SJCRH30 (cell line): ENCODE measurements around the gene PLPP1. TPM values are rescaled to one million over a fixed set of nuclear protein-coding genes. Genes with fewer than 3 reads are reported as not detected.

Experiments used
- DNase-seq, 2 experiments: peaks; one replicate each; pipeline ENCODE4 v3.0.0-alpha.2; 2015 to 2020
- H3K27ac ChIP-seq: fragments of 250-450 bp; sonication (Bioruptor Pico); 2 replicates; pipeline ENCODE4 v1.5.1; 2020; ENCODE audit warnings: mild to moderate bottlenecking, moderate library complexity
- H3K27me3 ChIP-seq: fragments of 250-450 bp; sonication (Bioruptor Pico); 2 replicates; pipeline ENCODE4 v1.5.1; 2020; ENCODE audit warnings: mild to moderate bottlenecking, moderate library complexity
- H3K36me3 ChIP-seq: fragments of 250-450 bp; sonication (Bioruptor Pico); 2 replicates; pipeline ENCODE4 v1.5.1; 2020; ENCODE audit warnings: mild to moderate bottlenecking, moderate library complexity
- H3K4me1 ChIP-seq: fragments of 250-450 bp; sonication (Bioruptor Pico); 2 replicates; pipeline ENCODE4 v1.5.1; 2020; ENCODE audit warnings: mild to moderate bottlenecking, moderate library complexity
- H3K4me3 ChIP-seq: fragments of 250-450 bp; sonication (Bioruptor Pico); 2 replicates; pipeline ENCODE4 v1.5.1; 2020; ENCODE audit warnings: mild to moderate bottlenecking, moderate library complexity
- H3K9me3 ChIP-seq: fragments of 250-450 bp; sonication (Bioruptor Pico); replicated peaks from 2 replicates; pipeline ENCODE4 v1.5.1; 2020; ENCODE audit warnings: mild to moderate bottlenecking, moderate library complexity
- total RNA-seq: library from RNA; depleted of rRNA; stranded (reverse); fragments of >200 nt; shearing (Covaris generic); gene quantifications from 2 replicates; pipeline ENCODE4 v1.2.3, GENCODE V29; 2014

Gene PLPP1
- total RNA-seq, 1 experiment from 2014 or later, result 35.1 TPM

DNA sequence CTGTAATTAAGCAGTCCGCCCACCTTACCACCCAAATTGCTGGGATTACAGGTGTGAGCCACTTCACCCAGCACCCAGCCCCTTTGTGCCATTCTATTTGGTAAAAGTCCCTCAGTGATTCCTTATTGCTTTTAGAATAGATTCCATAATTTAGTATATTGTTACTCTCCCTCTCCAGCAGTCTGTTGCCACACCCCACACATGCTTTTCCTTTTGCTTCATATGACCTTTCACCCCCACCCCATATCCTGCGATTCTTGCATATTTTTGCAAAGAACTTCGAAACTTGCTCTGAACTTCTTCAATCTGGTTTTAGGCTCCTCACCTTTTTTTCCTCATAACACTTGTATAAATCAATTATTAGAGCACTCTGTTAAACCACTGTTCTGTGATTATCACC lies 126.8 kb downstream of the PLPP1 start:
- Histone ChIP-seq H3K9me3 (no peaks in the 10 kb centered on the region), H3K27me3 (no peaks in the 10 kb centered on the region), H3K4me3 (no peak overlapping the region), H3K4me1 (no peaks in the 10 kb centered on the region), H3K36me3 (peaks cover 50% of the 10 kb centered on the region), H3K27ac (no peak overlapping the region)
- DNase-seq, result no peak

DNA sequence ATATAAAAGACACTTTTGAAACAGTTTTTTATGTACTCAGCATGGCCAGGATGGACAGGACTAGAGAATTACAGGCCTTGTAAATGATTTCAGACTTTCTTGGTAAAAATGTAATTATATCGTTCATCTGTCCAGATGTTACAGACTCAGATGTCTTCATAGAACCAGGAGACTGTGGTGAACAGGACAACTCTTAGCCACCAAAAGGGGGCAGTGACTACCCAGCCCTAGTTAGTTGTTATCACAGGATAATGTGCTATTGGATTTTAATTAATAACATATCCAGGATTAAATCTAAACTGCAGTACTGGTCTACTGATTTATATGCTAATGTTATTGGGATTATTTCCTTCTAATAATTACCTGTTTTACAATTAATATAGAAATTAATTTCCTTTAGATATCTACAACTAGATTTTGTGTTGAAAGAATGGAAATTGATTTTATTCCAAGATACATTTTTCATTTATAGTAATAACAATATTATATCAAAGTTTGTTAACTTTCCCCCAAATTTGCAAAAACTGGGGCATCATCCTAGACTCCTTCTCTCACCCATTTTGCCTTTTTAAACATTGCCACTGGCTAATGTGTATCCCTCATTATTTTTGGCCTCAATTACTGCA lies 127.6 kb downstream of the PLPP1 start:
- no peak overlapping the region for H3K27ac ChIP-seq
- no peak overlapping the region for H3K4me3 ChIP-seq
- H3K36me3 ChIP-seq, result peaks cover 53% of the 10 kb centered on the region
- H3K9me3 ChIP-seq, result no peaks in the 10 kb centered on the region
- H3K27me3 ChIP-seq, result no peaks in the 10 kb centered on the region
- DNase-seq, result peak; percentile 16 to 65
- H3K4me1 ChIP-seq, result no peaks in the 10 kb centered on the region

DNA sequence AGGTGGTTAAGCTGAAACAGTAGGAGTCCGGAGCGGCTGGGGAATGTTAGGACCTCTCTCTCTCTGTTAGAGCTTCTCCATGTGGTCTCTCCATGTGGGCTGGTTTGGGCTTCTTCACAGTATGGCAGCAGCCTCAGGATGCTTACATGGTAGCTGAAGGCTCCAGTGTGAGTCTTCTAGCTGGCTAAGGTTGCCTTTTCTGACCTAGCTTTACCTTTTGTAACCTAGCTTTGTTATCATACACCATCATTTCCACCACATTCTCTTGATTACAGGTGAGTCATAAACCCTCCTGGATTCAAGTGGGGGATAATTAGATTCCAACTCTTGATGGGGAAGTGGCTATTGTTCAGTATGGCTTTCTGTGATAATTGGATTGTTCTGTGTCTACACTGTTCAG lies 128.5 kb downstream of the PLPP1 start:
- no peak overlapping the region for H3K4me3 ChIP-seq
- H3K36me3 ChIP-seq, result peaks cover 53% of the 10 kb centered on the region
- DNase-seq, result no peak

DNA sequence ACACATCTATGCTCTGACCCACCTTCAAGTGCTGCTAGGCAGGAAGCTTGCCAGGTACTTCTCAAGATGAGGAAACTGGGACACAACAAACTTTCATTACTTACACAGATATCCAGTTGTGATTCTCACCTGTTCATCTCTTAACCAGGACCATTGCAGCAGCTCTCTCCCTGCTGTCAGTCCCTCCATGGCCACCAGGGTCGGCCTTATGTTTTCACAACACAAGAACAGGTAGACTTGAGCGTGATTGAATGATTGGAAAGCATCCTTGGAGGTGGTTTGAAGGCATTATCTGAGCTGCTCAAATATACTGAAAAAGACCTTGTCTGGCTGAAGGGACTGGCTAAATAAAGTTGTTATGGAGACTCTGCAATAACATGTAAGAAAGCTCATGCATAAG lies 132.6 kb downstream of the PLPP1 start:
- Histone ChIP-seq H3K27ac (no peak overlapping the region), H3K4me3 (no peak overlapping the region), H3K4me1 (no peaks in the 10 kb centered on the region), H3K36me3 (peaks cover 65% of the 10 kb centered on the region), H3K9me3 (no peaks in the 10 kb centered on the region), H3K27me3 (no peaks in the 10 kb centered on the region)
- no peak for DNase-seq

More for the DNA sequence above, 128.5 kb downstream of the PLPP1 start:
- no peaks in the 10 kb centered on the region for H3K4me1 ChIP-seq
- no peaks in the 10 kb centered on the region for H3K9me3 ChIP-seq
- no peaks in the 10 kb centered on the region for H3K27me3 ChIP-seq
- no peak overlapping the region for H3K27ac ChIP-seq

DNA sequence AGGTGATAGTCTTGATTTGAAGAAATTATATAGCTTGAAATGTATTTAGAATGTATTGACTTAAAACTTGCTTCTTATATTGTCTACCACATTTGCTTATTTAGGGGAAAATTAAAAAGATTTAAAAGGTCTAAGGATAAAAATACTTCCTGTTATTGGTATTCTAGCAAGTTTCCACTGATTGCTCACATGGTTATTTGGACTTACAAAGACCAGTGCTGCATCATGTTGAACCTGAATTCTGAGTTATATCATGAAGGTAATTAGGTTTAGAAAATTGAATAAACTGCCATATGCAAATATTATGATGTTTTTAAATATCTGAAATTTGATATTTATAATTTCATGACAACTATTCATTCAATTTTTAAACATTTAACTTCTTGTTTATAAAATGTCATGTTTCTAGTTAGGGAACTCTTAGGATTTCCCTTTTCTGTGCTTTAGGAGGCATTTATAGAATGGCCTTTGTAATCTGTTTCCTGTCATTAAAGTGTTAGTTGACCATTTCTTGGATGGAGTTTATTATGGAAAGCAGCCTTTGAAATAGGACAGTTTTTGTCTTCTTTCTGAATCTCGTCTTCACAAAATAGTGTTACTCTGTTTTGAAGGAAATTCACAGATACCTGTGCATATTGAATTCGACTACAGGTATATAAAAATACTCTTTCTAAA lies 141.1 kb downstream of the PLPP1 start:
- Histone ChIP-seq H3K27ac (no peak overlapping the region), H3K36me3 (peaks cover 76% of the 10 kb centered on the region)
- DNase-seq, result no peak

DNA sequence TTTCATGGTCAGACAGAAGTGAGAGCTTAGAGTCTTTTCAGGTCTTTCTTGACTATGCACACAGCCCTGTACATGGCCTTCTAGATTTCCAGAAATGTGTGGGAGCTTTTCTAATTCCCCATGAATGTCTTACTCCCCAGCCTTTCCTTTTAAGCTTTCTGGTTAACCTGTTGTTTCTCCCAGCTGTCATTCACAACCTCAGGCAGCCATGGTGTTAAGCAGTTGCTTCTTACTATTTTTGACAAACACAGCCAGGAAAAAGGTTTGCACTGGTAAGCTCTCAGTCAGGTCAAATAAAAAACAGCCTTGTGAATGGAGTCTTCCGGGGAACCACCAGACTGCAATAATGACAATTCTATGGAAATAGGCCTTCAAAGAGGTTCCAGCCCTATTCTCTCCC lies 142.1 kb downstream of the PLPP1 start:
- no peak overlapping the region for H3K4me3 ChIP-seq
- H3K27ac ChIP-seq, result no peak overlapping the region
- no peak for DNase-seq
- no peaks in the 10 kb centered on the region for H3K4me1 ChIP-seq
- no peaks in the 10 kb centered on the region for H3K27me3 ChIP-seq
- no peaks in the 10 kb centered on the region; the same call in 1 of the 2 replicates for H3K9me3 ChIP-seq
- H3K36me3 ChIP-seq, result peaks cover 78% of the 10 kb centered on the region

More for the DNA sequence above, 141.1 kb downstream of the PLPP1 start:
- H3K9me3 ChIP-seq, result no peaks in the 10 kb centered on the region; the same call in 1 of the 2 replicates
- H3K4me1 ChIP-seq, result no peaks in the 10 kb centered on the region
- no peaks in the 10 kb centered on the region for H3K27me3 ChIP-seq
- H3K4me3 ChIP-seq, result no peak overlapping the region

DNA sequence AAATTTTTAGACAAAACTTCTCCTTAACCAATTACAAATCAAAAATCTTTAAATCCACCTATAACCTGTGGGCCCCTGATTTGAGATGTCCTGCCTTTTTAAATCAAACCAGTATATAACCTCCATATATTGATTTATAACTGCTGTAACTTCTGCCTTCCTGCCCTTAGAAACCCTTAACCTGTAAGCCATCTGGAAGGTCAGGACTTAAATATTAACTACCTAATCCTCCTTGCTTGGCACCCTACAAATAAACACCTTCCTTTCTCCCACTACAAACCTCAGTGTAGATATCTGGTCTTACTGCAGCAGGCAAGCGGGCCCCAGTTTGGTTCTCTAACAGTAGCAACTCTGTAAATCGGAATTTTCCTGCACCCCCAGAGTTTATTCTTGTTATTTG lies 143.1 kb downstream of the PLPP1 start:
- no peak overlapping the region for H3K27ac ChIP-seq
- peaks cover 72% of the 10 kb centered on the region for H3K36me3 ChIP-seq
- H3K9me3 ChIP-seq, result no peaks in the 10 kb centered on the region; the same call in 1 of the 2 replicates
- H3K4me3 ChIP-seq, result no peak overlapping the region
- no peaks in the 10 kb centered on the region for H3K4me1 ChIP-seq
- no peak for DNase-seq
- H3K27me3 ChIP-seq, result no peaks in the 10 kb centered on the region

DNA sequence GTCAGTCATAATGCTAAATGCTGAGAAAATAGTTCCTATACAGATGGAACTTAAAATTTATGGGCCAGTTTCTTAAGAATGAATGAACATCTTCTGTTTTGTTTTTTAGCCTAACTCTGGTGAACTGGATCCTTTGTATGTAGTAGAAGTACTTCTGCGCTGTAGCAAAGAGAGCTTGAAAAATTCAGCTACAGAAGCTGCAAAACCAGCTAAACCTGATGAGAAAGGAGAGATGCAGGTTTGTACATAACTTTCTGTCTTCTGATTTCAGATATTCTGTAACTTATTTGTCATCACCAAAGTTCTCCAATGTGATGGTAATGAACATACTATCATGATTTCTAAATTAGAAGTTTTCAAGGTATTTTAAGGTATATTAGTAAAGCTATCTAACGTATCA lies 146.9 kb downstream of the PLPP1 start:
- no peak for DNase-seq
- H3K4me1 ChIP-seq, result no peaks in the 10 kb centered on the region
- H3K27me3 ChIP-seq, result no peaks in the 10 kb centered on the region
- peaks cover 75% of the 10 kb centered on the region for H3K36me3 ChIP-seq
- H3K9me3 ChIP-seq, result peaks cover 6% of the 10 kb centered on the region
- H3K4me3 ChIP-seq, result no peak overlapping the region
- H3K27ac ChIP-seq, result no peak overlapping the region

DNA sequence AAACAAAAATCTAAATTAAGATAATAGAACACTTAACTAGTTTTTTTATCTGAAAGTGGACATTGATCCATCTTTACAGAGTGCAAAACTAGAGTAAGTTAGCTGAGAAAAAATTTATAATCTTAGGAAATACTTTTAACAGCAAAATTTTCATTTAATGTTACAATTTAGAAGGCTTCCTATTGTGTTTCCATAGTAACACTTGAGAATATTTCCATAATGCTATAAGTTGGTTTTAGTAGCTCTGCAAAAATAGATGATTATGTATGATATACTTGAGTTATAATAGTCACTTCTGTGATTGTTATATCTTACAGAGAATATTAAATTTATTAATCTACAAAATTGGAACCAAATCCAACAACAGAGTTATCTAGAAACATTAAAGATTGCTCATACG lies 148.4 kb downstream of the PLPP1 start:
- no peak for DNase-seq
- Histone ChIP-seq H3K9me3 (peaks cover 9% of the 10 kb centered on the region), H3K36me3 (peaks cover 76% of the 10 kb centered on the region), H3K27ac (no peak overlapping the region), H3K27me3 (no peaks in the 10 kb centered on the region), H3K4me3 (no peak overlapping the region), H3K4me1 (no peaks in the 10 kb centered on the region)

DNA sequence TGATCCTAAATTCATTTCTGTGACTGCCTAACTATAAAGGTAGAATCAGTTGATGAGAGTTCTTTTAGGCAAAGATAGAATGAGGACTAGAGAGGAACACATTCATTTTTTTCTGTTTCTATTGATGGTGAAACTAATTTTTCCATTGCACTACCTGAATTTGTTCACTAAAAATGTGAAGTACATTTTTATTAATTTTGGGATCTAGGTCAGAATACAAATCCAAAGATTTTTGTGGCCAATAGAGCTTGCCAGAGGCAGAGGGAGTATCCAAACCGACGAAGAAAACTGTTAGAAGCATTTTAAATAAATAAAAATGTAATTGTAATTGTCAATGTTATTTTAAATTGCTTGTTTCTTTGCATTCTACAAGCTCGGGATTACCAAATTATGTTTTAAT lies 148.9 kb downstream of the PLPP1 start:
- peaks cover 76% of the 10 kb centered on the region for H3K36me3 ChIP-seq
- DNase-seq, result no peak

DNA sequence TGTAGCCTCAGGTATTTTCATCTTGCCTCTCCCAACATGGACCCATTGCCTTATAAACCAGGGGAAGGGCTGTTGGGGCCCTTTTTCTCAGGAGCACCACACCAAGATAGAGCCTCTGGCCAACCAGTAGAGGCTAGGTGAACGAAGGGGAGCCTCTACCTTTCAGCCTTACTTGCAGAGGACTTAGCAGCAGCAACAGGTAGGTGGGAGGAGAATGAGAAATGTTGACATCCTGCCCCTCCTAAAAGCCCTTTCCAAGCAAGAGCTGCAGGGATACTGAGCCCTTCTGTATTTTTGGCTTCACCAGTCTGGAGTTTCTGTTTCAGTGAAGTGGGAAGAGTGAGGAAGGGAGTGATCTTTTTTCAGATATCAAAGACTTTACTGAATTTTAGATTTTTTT lies 149.5 kb downstream of the PLPP1 start:
- Histone ChIP-seq H3K4me1 (no peaks in the 10 kb centered on the region), H3K27me3 (no peaks in the 10 kb centered on the region), H3K9me3 (peaks cover 14% of the 10 kb centered on the region), H3K4me3 (no peak overlapping the region), H3K27ac (no peak overlapping the region), H3K36me3 (peaks cover 76% of the 10 kb centered on the region)
- no peak for DNase-seq

More for the DNA sequence above, 148.9 kb downstream of the PLPP1 start:
- no peaks in the 10 kb centered on the region for H3K4me1 ChIP-seq
- no peak overlapping the region for H3K27ac ChIP-seq
- peaks cover 10% of the 10 kb centered on the region for H3K9me3 ChIP-seq
- H3K4me3 ChIP-seq, result no peak overlapping the region
- H3K27me3 ChIP-seq, result no peaks in the 10 kb centered on the region

DNA sequence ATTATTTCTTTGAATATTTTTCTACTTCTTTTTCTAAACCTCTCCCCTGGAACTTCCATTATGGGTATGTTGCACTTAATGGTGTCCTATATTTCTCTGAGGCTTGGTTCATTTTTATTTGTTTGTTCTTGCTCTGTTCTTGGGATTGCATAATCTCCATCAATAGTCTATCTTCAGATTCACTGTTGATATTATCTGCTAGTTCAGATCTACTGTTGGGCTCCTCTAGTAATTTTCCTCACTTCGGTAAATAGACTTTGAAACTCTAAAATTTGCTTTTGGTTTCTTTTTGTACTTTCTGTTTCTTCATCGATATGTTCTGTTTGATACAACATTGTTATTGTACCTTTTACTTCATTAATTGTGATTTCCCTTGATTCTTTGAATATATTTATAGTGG lies 150.7 kb downstream of the PLPP1 start:
- Histone ChIP-seq H3K27ac (no peak overlapping the region), H3K4me1 (no peaks in the 10 kb centered on the region), H3K27me3 (no peaks in the 10 kb centered on the region), H3K36me3 (peaks cover 72% of the 10 kb centered on the region), H3K9me3 (peaks cover 14% of the 10 kb centered on the region), H3K4me3 (no peak overlapping the region)
- DNase-seq, result no peak

DNA sequence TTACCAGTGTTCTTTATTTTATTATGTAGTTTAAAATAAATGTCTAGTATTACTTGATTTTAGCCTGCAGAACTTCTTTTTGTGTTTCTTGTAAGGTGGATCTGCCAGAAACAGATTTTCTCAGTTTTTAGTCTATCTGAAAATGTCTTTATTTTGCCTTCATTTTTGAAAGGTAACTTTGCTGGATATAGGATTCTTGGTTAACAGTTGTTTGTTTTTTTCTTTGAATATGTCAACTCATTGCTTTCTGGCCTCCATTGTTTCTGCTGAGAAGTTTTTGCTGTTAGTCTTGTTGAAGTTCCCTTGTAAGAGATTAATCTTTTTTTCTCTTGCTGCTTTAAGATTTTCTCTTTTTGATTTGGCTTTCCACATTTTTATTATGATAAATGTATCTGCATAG lies 151.5 kb downstream of the PLPP1 start:
- peaks cover 14% of the 10 kb centered on the region for H3K9me3 ChIP-seq
- H3K27ac ChIP-seq, result no peak overlapping the region
- peaks cover 71% of the 10 kb centered on the region for H3K36me3 ChIP-seq
- H3K4me1 ChIP-seq, result no peaks in the 10 kb centered on the region
- DNase-seq, result no peak
- no peaks in the 10 kb centered on the region for H3K27me3 ChIP-seq
- no peak overlapping the region for H3K4me3 ChIP-seq

DNA sequence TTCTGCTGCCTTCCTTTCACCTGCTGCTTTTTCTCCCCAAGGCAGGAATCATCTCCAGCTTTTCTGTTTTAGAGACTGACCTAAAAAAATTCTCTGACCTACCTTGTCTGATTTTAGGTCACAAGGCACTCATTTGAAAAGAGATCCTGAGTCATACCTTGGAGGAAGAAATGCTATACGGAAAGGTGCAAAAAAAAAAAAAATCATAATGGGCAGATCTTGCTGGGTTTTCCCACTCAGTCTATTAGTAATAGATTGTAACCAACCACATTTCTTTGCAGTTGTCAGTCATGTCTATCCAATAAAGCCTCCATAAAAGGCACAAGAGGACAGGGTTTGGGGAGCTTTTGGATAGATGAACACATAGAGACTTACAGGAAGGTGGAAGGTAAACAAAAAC lies 157.0 kb downstream of the PLPP1 start:
- H3K36me3 ChIP-seq, result peaks cover 66% of the 10 kb centered on the region
- H3K27me3 ChIP-seq, result no peaks in the 10 kb centered on the region
- DNase-seq, result no peak
- H3K9me3 ChIP-seq, result peaks cover 7% of the 10 kb centered on the region; the same call in 1 of the 2 replicates
- H3K4me3 ChIP-seq, result no peak overlapping the region
- H3K4me1 ChIP-seq, result no peaks in the 10 kb centered on the region
- H3K27ac ChIP-seq, result no peak overlapping the region
